NCI-H226 (cell line): Measurements from ENCODE around the gene NCOR1.

Experiments
- DNase-seq: peaks from one replicate; pipeline ENCODE4 v3.0.0-alpha.2; 2015

The NCOR1 gene

GRCh38 chr17:16025202-16025601 lies 190.1 kb downstream of the NCOR1 start:
- no peak for DNase-seq

- DNase-seq, result no peak
Observed at GRCh38 chr17:16023881-16024280, 191.5 kb downstream of the NCOR1 start.

- DNase-seq, result no peak
Observed at GRCh38 chr17:16019347-16019746, 196.0 kb downstream of the NCOR1 start.

GRCh38 chr17:16013943-16014407 lies 201.4 kb downstream of the NCOR1 start:
- peak; percentile 81 for DNase-seq

GRCh38 chr17:16007439-16007838 lies 207.9 kb downstream of the NCOR1 start:
- no peak for DNase-seq

GRCh38 chr17:16005636-16006035 lies 209.7 kb downstream of the NCOR1 start:
- no peak for DNase-seq

- DNase-seq, result no peak
Observed at GRCh38 chr17:16003841-16004240, 211.5 kb downstream of the NCOR1 start.

GRCh38 chr17:16002708-16003260 lies 212.6 kb downstream of the NCOR1 start:
- no peak for DNase-seq

GRCh38 chr17:16001226-16001897 lies 214.0 kb downstream of the NCOR1 start:
- peak; percentile 22 for DNase-seq

GRCh38 chr17:15999974-16000827 lies 215.1 kb downstream of the NCOR1 start:
- DNase-seq, result no peak

- peak; percentile 98 for DNase-seq
Observed at GRCh38 chr17:15999141-15999973, 216.0 kb downstream of the NCOR1 start, which contains the start of the genes TTC19 and ZSWIM7. TSS of gene TTC19 (plus strand) at chr17:15999824. CDS start at chr17:15999849, 25 bp downstream. TSS of gene ZSWIM7 (minus strand) at chr17:15999704. CDS start at chr17:15999594, 110 bp downstream.

GRCh38 chr17:15998031-15998562 lies 217.2 kb downstream of the NCOR1 start:
- DNase-seq, result no peak

- no peak for DNase-seq
Observed at GRCh38 chr17:15996322-15996721, 219.0 kb downstream of the NCOR1 start.

- peak; percentile 67 for DNase-seq
Observed at GRCh38 chr17:15981646-15982580, 233.4 kb downstream of the NCOR1 start.

- peak; percentile 42 for DNase-seq
Observed at GRCh38 chr17:15981208-15981607, 234.1 kb downstream of the NCOR1 start.
